Epithelial cell of proximal tubule (primary cell): ENCODE measurements around the gene PCED1A. TPM values are rescaled to one million over a fixed set of nuclear protein-coding genes. Genes with fewer than 3 reads are reported as not detected.

ENCODE experiments used
- DNase-seq: peaks from one replicate; pipeline ENCODE4 v3.0.0-alpha.2; 2011; ENCODE audit warnings: low read depth
- H3K4me3 ChIP-seq: 2 replicates; pipeline ENCODE4 v1.5.1; 2011; ENCODE audit warnings: low read depth, mild to moderate bottlenecking, low read length
- total RNA-seq: library from RNA; depleted of rRNA; stranded (reverse); fragments of >200 nt; gene quantifications from 2 replicates; pipeline ENCODE4 v1.2.3, GENCODE V29; 2015
- TF ChIP-seq, protein P1 (sequence below): conservative IDR thresholded peaks from 2 replicates; pipeline ENCODE4 v1.5.1; 2012; ENCODE audit warnings: low read depth, mild to moderate bottlenecking, low read length

PCED1A gene
- total RNA-seq, 1 donor from 2014 or later: 37.5 TPM

DNA sequence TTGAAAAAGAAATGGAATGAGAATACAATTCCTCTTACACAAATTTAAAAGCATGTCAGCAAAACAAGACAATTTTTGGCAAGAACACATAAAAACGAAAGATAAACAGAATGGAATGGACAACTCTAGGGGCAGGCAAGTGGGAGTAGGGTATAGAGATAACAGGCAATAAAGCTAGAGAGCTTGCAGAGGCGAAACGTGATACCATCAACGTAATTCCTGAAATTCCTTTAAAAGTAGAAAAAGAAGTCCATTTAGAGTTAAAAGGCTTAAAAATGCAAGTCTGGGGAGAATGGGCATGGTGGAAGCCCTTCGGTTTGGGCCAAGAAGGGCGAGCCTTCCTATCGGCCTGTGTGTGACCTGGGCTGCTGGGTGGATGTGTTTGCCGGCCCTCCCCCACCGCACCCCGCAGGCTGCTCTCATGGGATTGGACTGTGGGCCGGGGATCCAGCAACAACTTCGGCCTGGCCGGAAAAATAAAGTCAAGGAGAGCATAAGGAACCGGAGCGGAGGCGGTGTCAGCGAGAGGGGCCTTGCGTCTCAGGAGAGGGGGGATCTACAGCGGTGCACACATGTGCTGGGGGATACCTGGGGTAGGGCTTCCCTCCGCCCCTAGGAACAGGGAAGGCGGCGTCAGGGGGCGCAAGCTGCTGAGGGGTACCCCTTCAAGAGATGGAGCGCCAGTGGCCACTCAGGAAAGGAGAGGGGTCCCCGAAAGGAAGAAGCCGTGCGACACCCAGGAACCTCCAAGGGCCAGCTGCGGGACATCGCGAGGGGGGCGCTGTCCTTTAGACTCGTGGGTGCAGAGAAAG, 20.2 kb downstream of the PCED1A start:
- no peak for DNase-seq
- H3K4me3 ChIP-seq: no peak overlapping the region
- TF ChIP-seq, protein P1, sequence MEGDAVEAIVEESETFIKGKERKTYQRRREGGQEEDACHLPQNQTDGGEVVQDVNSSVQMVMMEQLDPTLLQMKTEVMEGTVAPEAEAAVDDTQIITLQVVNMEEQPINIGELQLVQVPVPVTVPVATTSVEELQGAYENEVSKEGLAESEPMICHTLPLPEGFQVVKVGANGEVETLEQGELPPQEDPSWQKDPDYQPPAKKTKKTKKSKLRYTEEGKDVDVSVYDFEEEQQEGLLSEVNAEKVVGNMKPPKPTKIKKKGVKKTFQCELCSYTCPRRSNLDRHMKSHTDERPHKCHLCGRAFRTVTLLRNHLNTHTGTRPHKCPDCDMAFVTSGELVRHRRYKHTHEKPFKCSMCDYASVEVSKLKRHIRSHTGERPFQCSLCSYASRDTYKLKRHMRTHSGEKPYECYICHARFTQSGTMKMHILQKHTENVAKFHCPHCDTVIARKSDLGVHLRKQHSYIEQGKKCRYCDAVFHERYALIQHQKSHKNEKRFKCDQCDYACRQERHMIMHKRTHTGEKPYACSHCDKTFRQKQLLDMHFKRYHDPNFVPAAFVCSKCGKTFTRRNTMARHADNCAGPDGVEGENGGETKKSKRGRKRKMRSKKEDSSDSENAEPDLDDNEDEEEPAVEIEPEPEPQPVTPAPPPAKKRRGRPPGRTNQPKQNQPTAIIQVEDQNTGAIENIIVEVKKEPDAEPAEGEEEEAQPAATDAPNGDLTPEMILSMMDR: no peak

DNA sequence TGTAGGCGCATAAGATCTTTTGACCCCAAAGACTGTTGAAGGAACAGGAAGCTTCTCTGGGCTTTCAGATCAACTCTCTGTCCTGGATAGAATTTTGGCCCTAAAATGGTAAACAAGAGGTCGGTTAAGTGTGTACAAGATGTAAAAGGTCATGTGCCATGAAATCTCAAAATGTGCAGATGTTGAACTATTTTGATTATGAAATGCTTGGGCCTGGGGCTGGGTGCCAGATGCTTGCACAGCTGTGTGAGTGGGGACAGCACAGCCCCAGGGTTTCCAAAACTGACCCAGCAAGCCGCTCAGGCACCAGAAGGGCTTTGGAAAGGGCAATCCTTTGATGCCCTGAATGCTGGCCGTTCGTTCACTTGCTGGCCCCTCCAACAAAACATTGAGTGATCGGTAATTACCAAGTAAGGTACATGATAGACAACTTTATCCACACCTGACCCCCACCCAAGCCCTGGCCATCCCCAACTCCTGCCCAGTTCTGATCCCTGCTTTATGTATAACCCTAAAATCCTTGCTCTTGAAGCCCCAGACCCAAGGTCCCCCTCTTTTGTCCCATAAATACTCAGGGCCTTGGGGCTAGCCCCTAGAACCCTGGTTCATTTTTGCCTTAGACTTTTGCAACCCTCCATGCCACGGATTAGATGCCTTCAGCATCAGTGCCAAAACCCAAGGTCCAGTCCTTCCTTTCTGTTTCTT, 22.4 kb downstream of the PCED1A start:
- TF ChIP-seq, protein P1: no peak
- DNase-seq: no peak
- H3K4me3 ChIP-seq: no peak overlapping the region

- no peak for DNase-seq
- TF ChIP-seq, protein P1: no peak
- no peak overlapping the region for H3K4me3 ChIP-seq
These were observed 23.1 kb downstream of the PCED1A start for GRCh38 chr20:2817341-2817726.

DNA sequence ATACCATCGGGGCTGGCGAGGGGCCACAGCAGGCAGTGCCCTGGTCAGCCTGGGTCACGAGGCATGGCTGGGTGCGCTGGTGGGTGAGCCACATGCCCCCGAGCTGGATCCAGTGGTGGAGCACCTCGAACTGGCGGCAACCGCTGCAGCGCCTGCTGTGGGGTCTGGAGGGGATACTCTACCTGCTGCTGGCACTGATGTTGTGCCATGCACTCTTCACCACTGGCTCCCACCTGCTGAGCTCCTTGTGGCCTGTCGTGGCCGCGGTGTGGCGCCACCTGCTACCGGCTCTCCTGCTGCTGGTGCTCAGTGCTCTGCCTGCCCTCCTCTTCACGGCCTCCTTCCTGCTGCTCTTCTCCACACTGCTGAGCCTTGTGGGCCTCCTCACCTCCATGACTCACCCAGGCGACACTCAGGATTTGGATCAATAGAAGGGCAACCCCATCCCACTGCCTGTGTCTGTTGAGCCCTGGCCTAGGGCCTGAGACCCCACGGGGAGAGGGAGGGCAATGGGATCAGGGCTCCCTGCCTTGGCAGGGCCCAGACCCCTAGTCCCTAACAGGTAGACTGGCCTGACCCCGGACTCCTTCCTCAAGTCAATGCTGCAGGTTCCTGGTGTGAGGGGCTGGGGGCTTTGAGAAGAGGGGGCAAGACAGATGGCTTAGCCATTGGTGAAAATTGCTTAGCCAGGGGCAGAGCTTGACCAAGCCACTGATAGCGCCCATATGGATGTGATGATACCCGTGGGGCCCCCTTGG, 23.7 kb downstream of the PCED1A start:
- H3K4me3 ChIP-seq: no peak overlapping the region
- TF ChIP-seq, protein P1: peak; percentile 3
- no peak for DNase-seq

DNA sequence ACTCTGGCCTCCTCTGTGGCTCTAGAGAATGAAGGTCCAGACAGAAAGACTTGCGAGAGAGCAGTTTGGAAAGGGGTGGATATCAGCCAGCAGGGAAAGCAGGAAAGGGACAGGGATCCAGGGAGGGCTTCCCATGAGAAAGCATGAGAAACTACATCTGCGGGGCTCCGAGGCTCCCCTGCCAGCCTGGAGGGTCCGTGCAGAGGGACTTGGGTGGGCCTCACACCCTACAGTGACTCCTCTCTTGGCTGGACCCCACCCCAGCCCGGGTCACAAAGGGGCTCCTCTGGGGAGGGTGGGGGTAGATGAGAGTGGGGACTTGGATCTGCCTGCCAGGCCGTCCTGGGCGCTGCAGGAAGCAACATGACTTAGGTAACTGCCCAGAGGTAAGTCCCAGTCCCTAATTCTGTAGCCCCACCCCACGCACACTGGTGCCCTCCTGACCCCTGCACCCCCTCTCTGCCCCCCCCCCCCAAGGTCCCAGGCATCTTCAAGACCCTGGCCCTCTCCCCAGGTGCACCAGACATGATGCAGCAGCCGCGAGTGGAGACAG, 24.3 kb downstream of the PCED1A start, which contains the start of gene TMEM239:
TSS of gene TMEM239 (plus strand) at position 335 of the 553 bp plus-strand sequence. CDS start at position 526, 191 bp downstream.
- TF ChIP-seq, protein P1: no peak
- DNase-seq: no peak
- no peak within 1 kb of the TSS for H3K4me3 ChIP-seq

DNA sequence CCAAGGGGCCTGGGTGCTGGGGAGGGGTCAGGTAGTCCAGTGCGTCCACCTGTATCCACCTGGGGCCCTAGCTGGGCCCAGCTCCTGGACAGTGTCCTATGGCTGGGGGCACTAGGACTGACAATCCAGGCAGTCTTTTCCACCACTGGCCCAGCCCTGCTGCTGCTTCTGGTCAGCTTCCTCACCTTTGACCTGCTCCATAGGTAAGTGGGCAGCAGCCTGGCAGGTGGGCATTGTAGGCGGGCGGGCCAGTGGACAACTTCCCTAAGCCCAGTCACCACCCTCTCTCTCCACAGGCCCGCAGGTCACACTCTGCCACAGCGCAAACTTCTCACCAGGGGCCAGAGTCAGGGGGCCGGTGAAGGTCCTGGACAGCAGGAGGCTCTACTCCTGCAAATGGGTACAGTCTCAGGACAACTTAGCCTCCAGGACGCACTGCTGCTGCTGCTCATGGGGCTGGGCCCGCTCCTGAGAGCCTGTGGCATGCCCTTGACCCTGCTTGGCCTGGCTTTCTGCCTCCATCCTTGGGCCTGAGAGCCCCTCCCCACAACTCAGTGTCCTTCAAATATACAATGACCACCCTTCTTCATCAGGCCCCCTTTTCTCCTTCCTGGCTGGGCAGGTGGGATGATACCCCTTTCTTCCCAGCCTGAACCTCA, 25.1 kb downstream of the PCED1A start:
- TF ChIP-seq, protein P1: no peak
- no peak for DNase-seq
- H3K4me3 ChIP-seq: no peak overlapping the region
